ENCODE data around the gene SYCP2.

DNA sequence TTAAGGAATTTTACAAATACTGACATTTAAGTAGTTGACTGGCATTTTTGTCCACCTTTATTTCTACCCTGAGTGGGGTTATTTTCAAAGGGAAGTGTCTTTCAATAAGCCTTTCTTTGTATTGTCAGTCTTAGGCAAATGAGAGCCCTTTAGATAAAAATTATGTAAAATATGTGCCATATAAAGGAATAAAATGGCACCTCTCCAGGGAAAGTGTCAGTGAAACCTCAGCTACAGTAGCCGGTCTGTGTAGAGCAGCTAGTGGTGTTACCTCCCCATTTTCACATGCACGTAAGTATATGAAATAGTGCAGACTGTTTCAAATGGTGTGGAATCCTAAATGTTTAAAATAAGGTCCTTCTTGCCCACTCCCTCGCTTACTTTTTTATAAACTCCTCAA, 11.7 kb upstream of the SYCP2 start:
- TF ChIP-seq, protein P1, sequence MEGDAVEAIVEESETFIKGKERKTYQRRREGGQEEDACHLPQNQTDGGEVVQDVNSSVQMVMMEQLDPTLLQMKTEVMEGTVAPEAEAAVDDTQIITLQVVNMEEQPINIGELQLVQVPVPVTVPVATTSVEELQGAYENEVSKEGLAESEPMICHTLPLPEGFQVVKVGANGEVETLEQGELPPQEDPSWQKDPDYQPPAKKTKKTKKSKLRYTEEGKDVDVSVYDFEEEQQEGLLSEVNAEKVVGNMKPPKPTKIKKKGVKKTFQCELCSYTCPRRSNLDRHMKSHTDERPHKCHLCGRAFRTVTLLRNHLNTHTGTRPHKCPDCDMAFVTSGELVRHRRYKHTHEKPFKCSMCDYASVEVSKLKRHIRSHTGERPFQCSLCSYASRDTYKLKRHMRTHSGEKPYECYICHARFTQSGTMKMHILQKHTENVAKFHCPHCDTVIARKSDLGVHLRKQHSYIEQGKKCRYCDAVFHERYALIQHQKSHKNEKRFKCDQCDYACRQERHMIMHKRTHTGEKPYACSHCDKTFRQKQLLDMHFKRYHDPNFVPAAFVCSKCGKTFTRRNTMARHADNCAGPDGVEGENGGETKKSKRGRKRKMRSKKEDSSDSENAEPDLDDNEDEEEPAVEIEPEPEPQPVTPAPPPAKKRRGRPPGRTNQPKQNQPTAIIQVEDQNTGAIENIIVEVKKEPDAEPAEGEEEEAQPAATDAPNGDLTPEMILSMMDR (IDR thresholded peaks at IDR 0.05) = no peak
- TF ChIP-seq POLR2A (IDR thresholded peaks at IDR 0.05) (no peak), POLR2AphosphoS5 (IDR thresholded peaks at IDR 0.05) (no peak), EP300 (IDR thresholded peaks at IDR 0.05) (no peak)
